GM18508 (cell line): Measurements from ENCODE around the gene SRPK3.

Experiments
- ATAC-seq: cut with Tn5 transposase; IDR thresholded peaks from one replicate; pipeline ENCODE4 v1.9.1; 2021; ENCODE audit warnings: moderate number of reproducible peaks; ENCODE audit not compliant: insufficient read depth, unreplicated experiment

SRPK3 gene

GRCh38 chrX:153769865-153770600 is 10.8 kb upstream of the SRPK3 start:
- no peak for ATAC-seq

GRCh38 chrX:153770601-153771414 is 10.0 kb upstream of the SRPK3 start:
- no peak for ATAC-seq

- no peak for ATAC-seq
These were observed 9.2 kb upstream of the SRPK3 start for GRCh38 chrX:153771415-153772315.

DNA sequence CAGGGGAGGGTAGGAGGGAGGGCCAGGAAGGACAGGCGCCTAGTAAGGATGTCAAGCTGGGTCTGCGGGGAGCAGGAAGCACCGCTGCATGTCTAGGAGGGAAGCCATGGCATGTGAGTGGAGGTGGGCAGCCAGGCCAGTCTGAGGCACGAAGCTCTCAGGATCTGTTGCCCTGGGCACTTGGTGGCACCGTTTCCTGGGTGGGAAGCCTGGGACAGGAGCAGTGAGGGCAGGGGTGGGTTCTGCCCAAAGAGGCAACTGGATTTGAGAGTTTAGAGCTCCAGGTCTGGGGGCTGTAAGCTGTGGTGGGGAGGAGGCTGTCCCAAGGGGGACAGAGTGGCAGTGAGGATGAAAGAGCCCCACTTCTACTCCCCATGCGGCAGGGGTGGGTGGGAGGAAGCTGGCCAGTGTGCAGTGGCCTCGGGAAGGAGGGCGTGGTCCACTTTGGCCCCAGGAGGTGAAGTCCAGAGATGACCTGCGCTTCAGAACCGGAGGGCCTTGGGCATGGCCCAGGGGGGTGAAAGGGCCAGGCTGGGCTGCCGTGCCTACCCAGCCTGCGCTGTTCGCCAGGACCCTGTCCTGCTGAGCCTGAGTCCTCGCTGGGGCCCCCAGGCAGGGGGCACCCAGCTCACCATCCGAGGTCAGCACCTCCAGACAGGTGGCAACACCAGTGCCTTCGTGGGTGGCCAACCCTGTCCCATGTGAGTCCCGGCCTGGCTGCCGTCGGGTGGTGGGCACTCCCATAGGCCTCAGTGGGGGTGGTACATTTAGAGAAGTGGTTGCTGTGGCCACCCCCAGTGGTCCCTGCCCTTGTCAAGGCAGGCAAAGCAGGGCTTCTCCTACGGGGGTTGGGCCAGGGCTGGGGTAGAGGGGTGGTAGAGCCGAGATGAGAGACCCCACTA is 8.3 kb upstream of the SRPK3 start:
- ATAC-seq: no peak

DNA sequence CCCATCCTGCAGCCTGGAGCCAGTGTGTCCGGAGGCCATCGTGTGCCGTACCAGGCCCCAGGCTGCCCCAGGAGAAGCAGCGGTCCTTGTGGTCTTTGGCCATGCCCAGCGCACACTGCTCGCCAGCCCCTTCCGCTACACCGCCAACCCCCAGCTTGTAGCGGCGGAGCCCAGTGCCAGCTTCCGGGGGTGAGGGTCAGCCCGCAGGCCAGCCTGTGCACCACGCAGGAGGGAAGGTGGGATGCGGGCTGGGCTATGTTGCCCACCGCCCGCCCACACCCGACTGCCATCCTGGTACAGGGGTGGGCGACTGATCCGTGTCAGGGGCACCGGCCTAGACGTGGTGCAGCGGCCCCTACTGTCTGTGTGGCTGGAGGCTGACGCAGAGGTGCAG is 7.6 kb upstream of the SRPK3 start:
- ATAC-seq: no peak

DNA sequence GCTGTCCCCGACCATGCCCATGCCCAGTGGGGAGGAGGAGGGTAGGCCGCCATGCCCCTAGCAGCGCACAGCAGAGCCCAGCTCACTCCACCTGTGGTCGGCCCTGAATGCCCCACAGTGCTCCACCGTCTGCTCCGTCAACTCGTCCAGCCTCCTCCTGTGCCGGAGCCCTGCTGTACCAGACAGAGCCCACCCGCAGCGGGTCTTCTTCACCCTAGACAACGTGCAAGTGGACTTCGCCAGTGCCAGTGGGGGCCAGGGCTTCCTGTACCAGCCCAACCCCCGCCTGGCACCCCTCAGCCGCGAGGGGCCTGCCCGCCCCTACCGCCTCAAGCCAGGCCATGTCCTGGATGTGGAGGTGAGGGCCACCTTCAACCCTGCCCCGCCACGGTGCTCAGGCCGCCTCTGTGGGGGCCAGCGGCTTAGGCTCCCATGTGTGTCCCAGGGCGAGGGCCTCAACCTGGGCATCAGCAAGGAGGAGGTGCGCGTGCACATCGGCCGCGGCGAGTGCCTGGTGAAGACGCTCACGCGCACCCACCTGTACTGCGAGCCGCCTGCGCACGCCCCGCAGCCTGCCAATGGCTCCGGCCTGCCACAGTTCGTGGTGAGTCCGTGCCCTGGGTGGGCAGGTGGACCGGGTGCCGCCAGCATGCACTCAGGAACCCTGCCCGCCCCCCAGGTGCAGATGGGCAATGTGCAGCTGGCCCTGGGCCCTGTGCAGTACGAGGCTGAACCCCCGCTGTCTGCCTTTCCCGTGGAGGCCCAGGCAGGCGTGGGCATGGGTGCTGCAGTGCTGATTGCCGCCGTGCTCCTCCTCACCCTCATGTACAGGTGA is 6.9 kb upstream of the SRPK3 start:
- no peak for ATAC-seq

DNA sequence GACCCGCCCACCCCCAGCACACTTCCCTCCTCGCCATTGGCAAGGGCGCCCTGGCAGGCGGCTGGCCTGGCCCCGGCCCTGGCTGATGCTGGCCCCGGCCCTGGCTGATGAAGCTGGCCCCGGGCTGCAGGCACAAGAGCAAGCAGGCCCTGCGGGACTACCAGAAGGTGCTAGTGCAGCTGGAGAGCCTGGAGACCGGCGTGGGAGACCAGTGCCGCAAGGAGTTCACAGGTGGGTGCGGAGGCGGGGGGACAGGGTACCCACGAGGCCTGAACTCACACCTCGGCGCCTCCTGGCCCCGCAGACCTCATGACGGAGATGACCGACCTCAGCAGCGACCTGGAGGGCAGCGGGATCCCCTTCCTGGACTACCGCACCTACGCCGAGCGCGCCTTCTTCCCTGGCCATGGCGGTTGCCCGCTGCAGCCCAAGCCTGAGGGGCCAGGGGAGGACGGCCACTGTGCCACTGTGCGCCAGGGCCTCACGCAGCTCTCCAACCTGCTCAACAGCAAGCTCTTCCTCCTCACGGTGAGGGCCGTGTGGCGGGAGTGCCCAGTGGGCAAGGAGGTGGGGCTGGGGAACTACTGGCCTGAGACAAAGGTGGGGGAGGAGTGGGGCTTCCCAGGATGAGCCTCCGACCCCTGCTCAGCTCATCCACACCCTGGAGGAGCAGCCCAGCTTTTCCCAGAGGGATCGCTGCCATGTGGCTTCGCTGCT is 6.1 kb upstream of the SRPK3 start:
- no peak for ATAC-seq

DNA sequence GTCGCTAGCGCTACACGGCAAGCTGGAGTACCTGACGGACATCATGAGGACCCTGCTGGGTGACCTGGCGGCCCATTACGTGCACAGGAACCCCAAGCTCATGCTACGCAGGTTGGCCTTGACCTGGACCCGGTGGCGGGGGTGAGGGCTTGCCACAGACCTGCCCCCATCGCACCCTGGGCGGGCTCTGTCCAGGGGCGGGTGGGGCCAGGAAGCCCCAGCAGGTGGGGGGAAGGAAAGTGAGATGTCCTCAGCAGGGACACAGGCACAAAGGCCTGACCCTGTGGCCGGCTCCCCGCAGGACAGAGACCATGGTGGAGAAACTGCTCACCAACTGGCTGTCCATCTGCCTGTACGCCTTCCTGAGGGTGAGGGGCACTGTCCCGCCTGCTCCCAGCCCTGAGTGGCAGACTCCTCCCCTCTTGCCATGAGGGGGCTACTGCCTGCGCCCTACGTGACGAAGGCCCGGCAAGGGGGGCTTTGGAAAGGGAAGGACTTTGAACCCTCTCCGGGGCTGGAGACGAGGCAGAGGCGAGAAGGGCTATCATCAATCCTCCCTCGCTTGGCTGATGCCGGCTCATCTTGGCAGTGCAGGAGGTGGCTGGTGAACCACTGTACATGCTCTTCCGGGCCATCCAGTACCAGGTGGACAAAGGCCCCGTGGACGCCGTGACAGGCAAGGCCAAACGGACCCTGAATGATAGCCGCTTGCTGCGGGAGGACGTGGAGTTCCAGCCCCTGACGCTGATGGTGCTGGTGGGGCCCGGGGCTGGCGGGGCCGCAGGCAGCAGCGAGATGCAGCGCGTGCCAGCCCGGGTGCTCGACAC is 5.3 kb upstream of the SRPK3 start:
- no peak for ATAC-seq

DNA sequence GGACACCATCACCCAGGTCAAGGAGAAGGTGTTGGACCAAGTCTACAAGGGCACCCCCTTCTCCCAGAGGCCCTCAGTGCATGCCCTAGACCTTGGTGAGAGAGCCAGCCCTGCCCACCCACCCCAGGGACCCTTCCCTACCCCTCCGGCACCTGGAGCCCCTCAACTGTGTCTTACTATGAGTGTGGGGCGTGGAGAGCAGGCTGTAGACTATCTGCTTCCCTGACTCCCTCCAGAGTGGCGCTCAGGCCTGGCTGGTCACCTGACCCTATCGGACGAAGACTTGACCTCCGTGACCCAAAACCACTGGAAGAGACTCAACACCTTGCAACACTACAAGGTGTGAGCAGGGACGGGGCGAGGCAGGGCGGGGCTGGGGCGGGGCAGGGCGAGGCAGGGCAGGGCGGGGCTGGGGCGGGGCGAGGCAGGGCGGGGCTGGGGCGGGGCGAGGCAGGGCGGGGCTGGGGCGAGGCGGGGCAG is 4.7 kb upstream of the SRPK3 start:
- no peak for ATAC-seq

- ATAC-seq: no peak
These were observed 4.2 kb upstream of the SRPK3 start for GRCh38 chrX:153776611-153777045.

DNA sequence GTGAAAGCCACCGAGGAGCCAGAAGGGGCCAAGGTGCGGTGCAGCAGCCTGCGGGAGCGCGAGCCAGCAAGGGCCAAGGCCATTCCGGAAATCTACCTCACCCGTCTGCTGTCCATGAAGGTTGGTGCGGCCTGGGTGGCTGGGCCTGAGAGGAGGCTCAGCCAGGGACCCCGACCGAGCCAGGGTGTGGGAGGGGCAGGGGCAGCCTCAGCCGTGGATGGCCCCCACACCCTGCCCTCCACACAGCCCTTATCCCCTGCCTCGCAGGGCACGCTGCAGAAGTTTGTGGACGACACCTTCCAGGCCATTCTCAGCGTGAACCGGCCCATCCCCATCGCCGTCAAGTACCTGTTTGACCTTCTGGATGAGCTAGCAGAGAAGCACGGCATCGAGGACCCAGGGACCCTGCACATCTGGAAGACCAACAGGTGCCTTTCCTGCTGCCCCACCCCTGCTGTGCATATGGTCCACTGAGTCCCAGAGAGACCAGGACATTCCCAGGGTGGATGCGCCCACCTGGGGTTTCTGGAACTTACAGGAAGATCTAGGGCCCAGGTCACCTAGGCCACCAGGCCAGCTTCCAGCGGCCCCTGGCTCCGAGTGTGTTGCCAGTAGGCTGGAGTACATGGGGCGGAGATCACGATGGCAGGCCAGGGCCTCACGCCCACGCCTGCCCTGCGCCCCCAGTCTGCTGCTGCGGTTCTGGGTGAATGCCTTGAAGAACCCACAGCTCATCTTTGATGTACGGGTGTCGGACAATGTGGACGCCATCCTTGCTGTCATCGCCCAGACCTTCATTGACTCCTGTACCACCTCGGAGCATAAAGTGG is 3.4 kb upstream of the SRPK3 start:
- no peak for ATAC-seq

DNA sequence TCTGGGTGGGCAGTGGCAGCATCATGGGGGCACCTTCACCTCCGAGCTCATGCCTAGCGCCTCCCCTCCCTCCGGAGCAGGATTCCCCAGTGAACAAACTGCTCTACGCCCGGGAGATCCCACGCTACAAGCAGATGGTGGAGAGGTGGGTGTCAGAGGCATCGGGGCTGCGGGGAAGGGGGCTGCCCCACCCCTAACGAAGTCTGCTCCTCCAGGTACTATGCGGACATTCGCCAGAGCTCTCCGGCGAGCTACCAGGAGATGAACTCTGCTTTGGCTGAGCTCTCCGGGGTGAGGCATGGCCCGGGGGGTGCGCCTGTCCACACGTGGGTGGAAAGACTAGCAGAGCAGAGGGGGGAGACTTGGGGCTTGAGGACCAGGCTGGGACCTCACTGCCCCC is 2.7 kb upstream of the SRPK3 start:
- ATAC-seq: no peak

- no peak for ATAC-seq
These were observed 2.1 kb upstream of the SRPK3 start for GRCh38 chrX:153778684-153779101.

- no peak for ATAC-seq
These were observed 757 bp upstream of the SRPK3 start for GRCh38 chrX:153779891-153780677.

DNA sequence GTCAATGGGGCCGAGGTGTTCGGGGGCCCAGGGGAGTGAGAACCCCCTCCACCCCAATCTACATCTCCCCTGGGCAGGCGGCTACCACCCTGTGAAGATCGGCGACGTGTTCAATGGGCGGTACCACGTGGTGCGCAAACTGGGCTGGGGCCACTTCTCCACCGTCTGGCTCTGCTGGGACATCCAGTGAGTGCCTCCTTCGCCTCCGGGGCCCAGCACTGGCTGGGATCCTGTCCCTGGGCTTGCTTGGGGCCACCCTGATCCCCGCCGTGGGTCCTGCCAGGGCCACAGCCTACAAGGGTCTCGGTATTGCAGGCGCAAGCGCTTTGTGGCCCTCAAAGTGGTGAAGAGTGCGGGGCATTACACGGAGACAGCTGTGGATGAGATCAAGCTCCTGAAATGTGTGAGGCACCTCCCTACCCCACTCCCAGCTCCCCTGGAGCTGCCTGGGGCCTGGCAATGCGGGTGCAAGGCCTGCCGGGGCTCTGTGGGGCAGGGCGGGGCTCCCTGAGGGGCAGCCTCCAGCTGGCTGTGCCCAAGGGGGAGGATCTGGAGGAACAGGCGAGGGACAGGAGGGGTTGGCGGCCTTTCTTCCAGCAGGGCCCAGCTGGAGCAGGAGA is 697 bp downstream of the SRPK3 start:
- ATAC-seq: no peak
